Measurements from ENCODE around the gene NEURL2.
"Not testable (repeated sequence)": the region's sequence is repeated elsewhere in the genome, so short reads cannot be mapped to it uniquely, and the experiment has no call there.

NEURL2 gene

DNA sequence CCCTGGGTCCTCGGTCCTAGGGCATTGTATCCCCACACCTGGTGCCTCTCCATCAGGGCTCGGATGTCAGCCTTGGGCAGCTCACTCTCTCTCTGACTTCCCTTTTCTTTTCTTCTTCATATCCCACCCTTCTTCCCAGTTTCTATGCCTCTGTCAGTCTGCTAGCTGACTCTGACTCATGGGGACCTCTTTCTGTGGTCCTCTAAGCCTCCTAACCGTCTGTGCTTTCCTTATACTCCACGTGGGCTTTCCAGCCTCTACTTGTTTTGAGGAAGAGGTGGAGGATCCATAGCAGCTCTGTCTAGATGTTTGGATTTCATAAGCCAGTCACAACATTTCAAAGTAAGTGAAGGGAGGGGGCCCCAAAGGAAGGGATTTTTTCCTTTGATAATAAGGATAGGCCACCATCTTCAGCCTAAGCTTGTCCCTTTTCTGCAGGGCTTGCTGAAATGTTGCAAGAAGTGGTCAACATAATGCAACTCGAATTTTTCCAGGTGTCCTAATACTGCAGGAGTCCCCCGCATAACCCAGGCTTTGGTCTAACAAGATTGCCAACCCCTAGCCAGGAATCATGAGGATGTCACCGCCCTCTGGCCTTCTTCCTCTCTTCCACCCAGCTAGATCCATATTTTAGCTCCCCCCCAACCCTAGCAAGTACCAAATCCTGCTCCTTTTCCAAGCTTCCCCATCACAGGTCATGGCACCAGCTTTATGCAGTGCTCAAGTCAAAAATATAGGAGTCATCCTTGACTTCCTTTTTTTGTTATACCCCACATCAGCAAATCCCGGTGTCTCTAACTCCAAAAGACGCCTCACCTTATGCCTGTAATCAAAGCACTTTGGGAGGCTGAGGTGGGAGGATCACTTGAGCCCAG is 29.7 kb upstream of the NEURL2 start:
- DNase-seq (ENCODE audit: low read depth in 2 of 2), result no peak

- no peak for DNase-seq (ENCODE audit: low read depth in 2 of 2)
Measured at GRCh38 chr20:45919542-45920399, 28.8 kb upstream of the NEURL2 start.

- no peak for DNase-seq (ENCODE audit: low read depth in 2 of 2)
Measured at GRCh38 chr20:45918779-45919537, 27.9 kb upstream of the NEURL2 start.

DNA sequence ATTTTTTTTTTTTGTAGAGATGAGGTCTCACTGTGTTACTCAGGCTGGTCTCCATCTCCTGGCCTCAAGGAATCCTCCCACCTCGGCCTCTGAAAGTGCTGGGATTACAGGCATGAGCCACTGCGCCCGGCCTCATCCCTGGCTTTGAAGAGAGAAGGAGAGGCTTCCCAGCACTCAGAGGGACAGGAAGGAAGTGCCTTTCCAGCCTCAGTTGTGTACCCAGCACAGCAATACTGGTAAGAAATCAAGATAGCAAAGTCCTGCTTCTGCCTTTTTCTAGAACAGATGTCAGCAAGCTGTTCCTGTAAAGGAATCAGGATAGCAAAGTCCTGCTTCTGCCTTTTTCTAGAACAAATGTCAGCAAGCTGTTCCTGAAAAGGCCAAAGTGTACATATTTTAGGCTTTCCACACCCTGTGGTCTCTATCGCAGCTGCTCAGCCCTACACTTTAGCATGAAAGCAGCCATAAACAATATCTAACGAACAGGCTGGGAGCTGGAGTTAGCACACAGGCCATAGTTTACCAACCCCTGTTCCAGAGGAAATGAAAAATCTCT is 27.3 kb upstream of the NEURL2 start:
- no peak for DNase-seq (ENCODE audit: low read depth in 2 of 2)

- DNase-seq (ENCODE audit: low read depth in 2 of 2), result no peak
Measured at GRCh38 chr20:45917790-45918141, 26.8 kb upstream of the NEURL2 start.

DNA sequence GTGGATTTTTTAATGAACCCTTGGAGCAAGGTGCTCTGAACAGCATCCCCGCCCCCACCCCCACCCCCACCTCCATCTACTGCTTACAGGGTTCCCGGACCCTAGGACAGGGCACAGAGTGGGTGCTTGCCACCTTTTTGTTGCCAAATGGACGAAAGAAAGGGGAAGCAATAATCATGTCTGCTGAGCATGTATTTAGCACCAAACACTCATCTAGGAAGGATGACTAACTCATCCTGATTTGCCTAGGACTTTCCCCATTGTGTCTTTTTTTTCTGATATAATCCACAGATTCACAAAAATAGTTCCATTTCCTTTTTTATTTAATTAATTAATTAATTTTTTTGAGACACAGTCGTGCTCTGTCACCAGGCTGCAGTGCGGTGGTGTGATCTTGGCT is 22.1 kb upstream of the NEURL2 start:
- no peak for DNase-seq (ENCODE audit: low read depth in 2 of 2)

- DNase-seq (ENCODE audit: low read depth in 2 of 2), result no peak
Measured at GRCh38 chr20:45912344-45912682, 21.3 kb upstream of the NEURL2 start.

- no peak for DNase-seq (ENCODE audit: low read depth in 2 of 2)
Measured at GRCh38 chr20:45911486-45912343, 20.7 kb upstream of the NEURL2 start, which contains the start of gene PLTP. Gene PLTP (minus strand): TSS chr20:45912155. CDS start chr20:45911452, 703 bp downstream.

DNA sequence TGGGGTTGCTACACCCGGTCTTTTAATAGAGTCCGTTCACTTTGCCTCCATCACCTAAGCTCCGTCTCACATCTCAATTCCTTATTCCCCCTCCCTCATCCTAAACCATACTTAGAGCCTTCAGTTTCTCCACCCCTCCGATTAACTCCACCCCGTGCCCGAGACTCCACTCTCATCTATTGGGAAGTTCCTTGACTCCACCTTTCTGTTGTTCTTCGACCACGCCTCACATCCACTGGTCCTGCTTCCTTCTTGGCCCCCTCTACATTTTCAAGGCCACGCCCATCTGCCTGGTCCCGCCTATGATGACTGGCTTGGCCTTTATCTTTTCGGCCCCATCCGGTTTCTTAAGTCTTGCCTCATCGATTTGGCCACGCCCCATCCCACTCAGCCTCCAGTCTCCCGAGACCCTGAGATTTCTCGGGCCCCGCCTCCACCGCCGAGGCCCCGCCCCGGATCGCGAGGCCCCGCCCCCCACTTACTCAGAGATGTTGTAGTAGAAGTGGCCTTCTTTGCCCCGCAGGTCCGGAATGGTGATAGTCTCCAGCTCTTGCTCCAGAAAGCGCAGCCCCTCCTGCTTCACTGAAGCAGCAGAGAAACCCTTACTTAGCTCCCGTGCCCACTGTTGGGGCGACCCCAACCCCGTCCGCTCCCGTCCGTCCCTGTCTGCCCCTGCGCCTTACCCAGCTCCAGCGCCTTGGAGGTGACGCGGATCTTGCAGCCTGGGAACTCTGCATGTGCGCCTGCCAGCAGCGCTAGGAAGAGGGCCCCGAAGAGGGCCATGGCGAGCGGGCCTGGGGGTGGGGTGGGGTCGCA is 19.9 kb upstream of the NEURL2 start:
- peak; percentile 83 to 87 for DNase-seq (ENCODE audit: low read depth in 2 of 2)

DNA sequence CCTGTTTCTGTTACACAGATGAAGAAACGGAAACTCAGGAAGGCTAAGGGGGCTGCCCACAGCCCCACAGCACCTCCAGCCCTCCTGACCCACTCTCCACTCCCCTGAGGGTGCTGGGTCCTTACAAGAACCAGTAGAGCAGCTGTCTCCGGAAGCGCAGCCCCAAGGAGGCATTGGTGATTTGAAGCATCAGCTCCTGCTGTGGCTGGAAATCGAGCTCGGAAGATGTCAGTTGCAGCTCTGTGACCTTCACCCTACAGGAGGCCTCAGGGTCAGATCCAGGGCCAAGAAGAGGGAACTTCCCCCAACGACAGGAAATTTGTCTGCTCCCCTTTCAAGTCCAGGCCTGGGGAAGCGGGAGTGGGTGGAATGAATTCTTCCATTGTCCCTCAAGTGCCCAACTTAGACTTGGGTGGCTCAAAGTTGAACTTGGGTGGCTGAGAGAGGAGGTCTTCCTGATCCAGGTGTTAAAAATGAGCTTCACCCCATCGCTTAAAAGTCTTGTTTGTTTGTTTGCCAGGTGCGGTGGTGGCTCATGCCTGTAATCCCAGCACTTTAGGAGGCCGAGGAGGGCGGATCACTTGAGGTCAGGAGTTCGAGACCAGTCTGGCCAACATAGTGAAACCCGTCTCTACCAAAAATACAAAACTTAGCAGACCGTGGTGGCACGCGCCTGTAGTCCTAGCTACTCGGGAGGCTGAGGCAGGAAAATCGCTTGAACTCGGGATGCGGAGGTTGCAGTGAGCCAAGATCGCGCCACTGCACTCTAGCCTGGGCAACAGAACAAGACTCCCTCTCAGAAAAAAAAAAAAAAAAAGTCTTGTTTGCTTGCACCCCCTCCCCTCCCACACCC is 19.0 kb upstream of the NEURL2 start:
- DNase-seq (ENCODE audit: low read depth in 2 of 2), result no peak

DNA sequence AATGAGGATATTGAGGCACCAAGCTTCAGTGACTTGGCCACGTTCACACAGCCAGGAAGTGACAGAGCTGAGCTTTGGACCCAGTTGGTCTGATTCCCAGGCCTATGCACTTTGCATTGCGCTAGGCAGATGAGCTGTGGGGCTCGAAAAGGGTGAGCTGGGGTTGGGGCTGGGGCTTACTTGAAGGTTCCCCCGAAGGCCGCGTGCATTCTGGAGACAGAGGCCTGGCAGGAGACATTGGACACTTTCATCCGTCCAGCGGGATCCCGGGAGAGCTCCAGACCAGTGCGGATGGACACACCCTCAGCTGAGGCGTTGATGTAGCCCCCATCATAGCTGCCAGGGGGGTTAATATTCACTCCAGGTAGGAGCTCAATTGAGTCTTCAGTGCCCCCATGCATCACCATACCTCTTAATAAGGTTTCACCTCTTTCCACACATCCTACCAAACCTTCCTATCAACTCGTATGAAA is 18.4 kb upstream of the NEURL2 start:
- DNase-seq (ENCODE audit: low read depth in 2 of 2), result no peak

GRCh38 chr20:45908084-45908483 is 17.1 kb upstream of the NEURL2 start:
- no peak for DNase-seq (ENCODE audit: low read depth in 2 of 2)

- DNase-seq (ENCODE audit: low read depth in 2 of 2), result no peak
Measured at GRCh38 chr20:45907219-45907948, 16.4 kb upstream of the NEURL2 start.

DNA sequence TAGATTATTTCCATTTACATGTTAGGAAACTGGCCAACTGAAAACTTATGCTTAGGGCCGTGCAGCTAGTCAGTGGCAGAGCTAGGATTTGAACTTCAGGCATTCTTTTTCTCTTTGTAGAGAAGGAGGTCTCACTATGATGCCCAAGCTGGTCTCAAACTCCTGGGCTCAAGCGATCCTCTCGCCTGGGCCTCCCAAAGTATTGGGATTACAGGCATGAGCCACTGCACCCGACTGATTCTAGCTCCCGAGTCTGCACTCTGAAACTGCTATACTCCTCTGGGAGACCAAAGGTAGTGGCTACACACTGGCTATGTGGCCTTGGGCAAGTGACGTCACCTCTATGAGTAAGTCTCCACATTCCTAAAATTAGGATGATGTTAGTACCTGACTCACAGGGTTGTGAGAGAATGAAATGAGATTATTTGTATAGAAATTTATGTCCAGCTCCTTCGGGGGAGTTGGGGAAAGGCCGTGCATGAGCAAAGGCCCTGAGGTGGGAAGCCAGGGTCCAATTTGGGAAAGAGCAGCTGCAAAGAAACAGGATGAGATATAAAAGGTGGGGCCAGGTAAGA is 14.6 kb upstream of the NEURL2 start:
- no peak for DNase-seq (ENCODE audit: low read depth in 2 of 2)

DNA sequence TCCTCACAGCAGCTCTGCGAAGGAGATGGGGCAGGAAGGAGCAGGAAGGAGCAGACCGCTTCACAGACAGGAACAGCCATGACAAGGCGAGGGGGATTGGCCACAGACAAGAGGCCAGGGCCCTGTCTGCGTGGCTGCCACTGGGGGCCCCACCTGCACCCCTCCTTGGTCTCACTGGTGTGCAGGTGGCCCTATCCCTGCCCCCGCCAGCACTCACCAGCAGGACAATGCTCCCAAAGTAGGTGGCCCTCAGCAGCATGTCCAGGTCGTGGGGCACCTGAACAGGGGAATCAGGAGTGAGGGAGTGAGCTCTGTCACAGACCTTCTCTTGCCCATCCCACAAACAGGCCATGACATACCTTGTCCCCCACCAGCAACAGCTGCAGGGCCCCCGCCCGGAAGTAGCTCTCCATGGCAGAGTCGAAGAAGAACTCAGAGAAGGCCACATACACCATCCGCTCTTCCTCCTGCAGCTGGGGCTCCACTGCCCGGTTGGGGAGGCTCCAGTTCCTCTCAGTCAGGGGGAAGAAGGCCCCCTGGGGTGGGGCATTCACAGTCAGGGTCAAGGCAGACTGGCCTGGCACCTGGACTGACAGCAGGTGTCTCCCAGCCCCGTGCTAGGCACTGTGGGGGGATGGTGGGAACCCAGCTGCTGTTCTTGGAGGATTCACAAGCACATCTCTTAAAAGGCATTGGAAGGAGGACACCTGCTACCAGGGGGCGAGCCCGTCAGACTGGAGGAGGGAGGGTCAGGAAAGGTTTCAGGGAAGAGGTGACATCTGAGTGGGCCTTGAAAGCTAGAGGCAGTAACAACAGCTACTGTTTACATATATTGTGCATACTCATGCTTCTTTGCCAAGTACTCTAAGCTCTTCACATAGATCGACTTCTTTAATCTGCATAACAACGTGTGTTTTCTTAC is 13.8 kb upstream of the NEURL2 start:
- DNase-seq (ENCODE audit: low read depth in 2 of 2), result no peak

DNA sequence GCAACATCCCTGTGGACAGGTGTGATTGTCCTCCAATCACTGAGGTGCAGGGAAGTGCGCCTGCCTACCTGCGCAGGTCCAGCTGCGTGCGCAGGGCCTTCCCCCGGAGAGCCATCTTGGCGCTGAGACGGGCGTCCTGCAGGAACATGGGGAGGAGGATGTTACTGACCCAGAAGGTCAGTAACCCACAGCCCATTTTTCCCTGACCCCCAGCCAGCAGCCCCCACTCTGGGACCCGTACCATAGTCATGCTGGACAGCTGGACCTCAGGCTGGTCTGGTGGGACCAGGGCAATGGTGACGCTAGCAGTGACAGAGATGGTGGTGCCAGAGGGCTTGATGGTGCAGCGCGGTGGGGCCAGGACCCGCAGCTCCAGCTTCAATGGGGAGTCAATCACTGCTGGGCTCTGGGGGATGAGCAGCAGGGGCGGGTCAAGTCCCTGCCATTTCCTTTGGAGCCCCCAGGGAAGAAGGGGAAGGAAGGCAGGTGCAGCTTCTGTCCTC is 11.2 kb upstream of the NEURL2 start:
- DNase-seq (ENCODE audit: low read depth in 2 of 2), result no peak

DNA sequence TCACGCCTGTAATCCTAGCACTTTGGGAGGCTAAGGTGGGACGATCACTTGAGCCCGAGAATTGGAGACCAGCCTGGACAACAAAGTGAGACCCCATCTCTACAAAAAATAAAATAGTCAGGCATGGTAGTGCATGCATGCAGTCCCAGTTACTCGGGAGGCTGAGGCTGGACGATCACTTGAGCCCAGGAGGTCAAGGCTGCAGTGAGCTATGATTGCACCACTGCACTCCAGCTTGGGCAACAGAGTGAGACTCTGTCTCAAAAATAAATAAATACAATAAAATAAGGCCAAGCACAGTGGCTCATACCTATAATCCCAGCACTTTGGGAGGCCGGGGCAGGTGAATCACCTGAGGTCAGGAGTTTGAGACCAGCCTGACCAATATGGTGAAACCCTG is 10.3 kb upstream of the NEURL2 start:
- not testable (repeated sequence) for DNase-seq (ENCODE audit: low read depth in 2 of 2)
